Central memory CD8-positive, alpha-beta T cell (primary cell): Measurements from ENCODE around the gene CD177.

Experiments used
- ATAC-seq: fragments of 150-1000 bp; cut with Tn5 transposase; replicated peaks from 2 replicates; pipeline ENCODE4 v1.10.0; 2022; ENCODE audit warnings: mild to moderate bottlenecking, moderate FRiP score, moderate number of reproducible peaks; ENCODE audit not compliant: poor library complexity, severe bottlenecking; ENCODE audit errors: extremely low read depth
- DNase-seq, 2 donors: peaks; one replicate each; pipeline ENCODE4 v3.0.0; 2021; ENCODE audit warnings: low spot score in 2 of 2
- H3K27ac Mint-ChIP-seq: one replicate; pipeline ENCODE4 v1.8.0; 2022; ENCODE audit warnings: low read depth, mild to moderate bottlenecking, moderate library complexity, mixed read lengths
- H3K27me3 Mint-ChIP-seq: one replicate; pipeline ENCODE4 v1.8.0; 2022; ENCODE audit warnings: mixed read lengths
- H3K36me3 Mint-ChIP-seq: one replicate; pipeline ENCODE4 v1.8.0; 2022; ENCODE audit warnings: mild to moderate bottlenecking, moderate library complexity, mixed read lengths; ENCODE audit not compliant: insufficient read depth
- H3K4me1 Mint-ChIP-seq: one replicate; pipeline ENCODE4 v1.8.0; 2022; ENCODE audit warnings: mixed read lengths
- H3K4me3 Mint-ChIP-seq: one replicate; pipeline ENCODE4 v1.8.0; 2022; ENCODE audit warnings: mild to moderate bottlenecking, moderate library complexity, mixed read lengths
- H3K9me3 Mint-ChIP-seq: one replicate; pipeline ENCODE4 v1.8.0; 2022; ENCODE audit warnings: mixed read lengths

Gene CD177

DNA sequence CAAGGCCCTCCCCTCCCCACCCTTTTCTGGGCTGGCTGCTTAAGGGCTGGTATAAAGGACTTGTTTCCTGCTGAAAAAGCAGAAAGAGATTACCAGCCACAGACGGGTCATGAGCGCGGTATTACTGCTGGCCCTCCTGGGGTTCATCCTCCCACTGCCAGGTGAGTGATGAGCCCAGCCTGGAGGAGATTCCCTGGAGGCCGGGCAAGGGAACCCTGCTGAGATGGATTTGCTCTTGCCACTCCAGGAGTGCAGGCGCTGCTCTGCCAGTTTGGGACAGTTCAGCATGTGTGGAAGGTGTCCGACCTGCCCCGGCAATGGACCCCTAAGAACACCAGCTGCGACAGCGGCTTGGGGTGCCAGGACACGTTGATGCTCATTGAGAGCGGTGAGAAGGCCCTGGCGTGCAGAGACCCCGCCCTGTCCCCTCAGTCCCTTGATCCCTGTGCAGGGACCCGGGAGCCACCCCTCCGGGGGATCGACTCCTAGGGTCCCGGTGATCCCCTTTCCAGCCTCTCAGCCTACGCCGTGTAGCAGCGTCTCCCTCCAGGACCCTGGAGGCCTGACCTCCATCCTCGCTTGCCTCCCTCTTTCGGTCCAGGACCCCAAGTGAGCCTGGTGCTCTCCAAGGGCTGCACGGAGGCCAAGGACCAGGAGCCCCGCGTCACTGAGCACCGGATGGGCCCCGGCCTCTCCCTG, at the start of gene CD177:
Gene CD177, plus strand, starts transcription at position 81 of the 699 bp plus-strand sequence. Its CDS starts 29 bp downstream, at position 110.
- Mint-ChIP-seq H3K27ac (no peak within 1 kb of the TSS), H3K4me3 (no peak within 1 kb of the TSS)

DNA sequence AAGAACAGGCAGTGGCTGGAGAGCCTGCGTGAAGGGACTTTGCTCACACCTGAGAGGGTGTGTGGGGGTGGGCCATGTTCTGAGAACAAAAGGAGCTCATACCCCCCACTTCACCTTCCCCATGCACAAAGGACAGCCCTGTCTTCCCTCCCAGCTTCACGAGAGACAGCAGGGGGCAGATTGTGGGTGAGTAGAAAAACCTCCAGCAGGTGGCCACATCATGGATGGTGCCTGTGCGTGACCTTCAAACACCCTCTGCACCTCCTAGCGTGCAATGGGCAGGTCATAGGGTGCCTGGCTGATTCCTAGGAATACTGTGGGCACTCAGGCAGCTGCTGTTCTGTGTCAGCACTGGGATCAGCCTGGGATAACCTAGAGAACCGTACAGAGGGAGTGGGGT, 47.8 kb upstream of the CD177 start:
- H3K9me3 Mint-ChIP-seq = no peaks in the 10 kb centered on the region

More for the DNA sequence above, at the start of gene CD177:
- Mint-ChIP-seq H3K9me3 (no peaks in the 10 kb centered on the region), H3K27me3 (peaks cover 35% of the 10 kb centered on the region), H3K36me3 (no peaks in the 10 kb centered on the region), H3K4me1 (no peaks in the 10 kb centered on the region)
- DNase-seq (no peak), ATAC-seq (no peak)

DNA sequence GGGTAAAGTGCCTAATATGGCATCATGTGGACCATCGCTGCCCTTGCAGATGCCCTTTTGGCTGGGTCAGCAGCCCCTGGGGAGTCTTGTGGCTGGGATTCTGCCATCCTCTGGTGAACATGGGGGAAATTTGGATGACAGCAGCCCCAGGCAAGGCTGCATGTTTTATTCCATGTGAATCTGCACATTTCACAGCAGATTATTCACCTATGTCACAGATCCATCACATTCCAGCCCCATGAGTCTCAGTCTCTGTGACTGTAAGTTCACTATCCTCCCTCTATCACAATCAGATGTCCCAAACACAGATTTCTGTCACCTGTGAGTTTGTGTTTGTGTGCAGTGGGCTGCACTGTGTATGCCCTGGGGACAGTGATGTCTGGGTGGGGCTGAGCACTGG, 47.4 kb upstream of the CD177 start:
- H3K27ac Mint-ChIP-seq = no peak overlapping the region
- DNase-seq = no peak
- H3K36me3 Mint-ChIP-seq = no peaks in the 10 kb centered on the region
- no peaks in the 10 kb centered on the region for H3K9me3 Mint-ChIP-seq
- H3K4me3 Mint-ChIP-seq = no peak overlapping the region
- no peaks in the 10 kb centered on the region for H3K4me1 Mint-ChIP-seq
- peaks cover 89% of the 10 kb centered on the region for H3K27me3 Mint-ChIP-seq
- no peak for ATAC-seq

More for the DNA sequence above, 47.8 kb upstream of the CD177 start:
- no peaks in the 10 kb centered on the region for H3K4me1 Mint-ChIP-seq
- no peak overlapping the region for H3K27ac Mint-ChIP-seq
- ATAC-seq = no peak
- H3K36me3 Mint-ChIP-seq = no peaks in the 10 kb centered on the region
- DNase-seq = no peak
- H3K27me3 Mint-ChIP-seq = peaks cover 89% of the 10 kb centered on the region
- H3K4me3 Mint-ChIP-seq = no peak overlapping the region

DNA sequence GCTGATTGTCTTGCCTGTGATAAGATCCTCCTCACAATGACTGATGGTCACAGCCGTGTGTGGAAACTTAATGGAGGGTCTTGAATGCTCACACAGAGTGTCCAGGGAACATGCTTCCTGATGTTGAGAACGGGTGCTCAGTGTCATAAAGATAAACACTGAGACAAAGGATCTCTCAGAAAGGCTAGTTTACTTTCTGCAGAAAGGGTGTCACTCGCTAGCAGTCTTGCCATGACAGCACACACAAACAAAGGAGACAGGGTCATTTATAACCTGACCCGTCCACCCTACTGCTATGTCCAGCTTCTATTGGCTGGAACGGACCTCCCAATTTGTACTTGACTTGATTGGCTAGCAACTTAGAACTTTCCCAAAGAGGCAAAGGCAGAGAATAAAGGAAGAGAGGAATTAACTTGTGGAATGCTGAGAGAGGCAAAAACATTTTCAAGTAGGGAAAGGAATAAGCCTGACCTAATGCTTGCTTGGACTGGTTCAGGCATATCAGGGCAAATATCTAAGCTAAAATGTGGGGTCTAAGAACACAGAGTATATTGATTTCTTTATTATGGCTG, 45.2 kb upstream of the CD177 start:
- H3K27ac Mint-ChIP-seq = no peak overlapping the region

GRCh38 chr19:43309466-43309865, 44.0 kb upstream of the CD177 start:
- no peak overlapping the region for H3K27ac Mint-ChIP-seq
- DNase-seq (no peak), ATAC-seq (no peak)
- H3K4me1 Mint-ChIP-seq = no peaks in the 10 kb centered on the region
- no peaks in the 10 kb centered on the region for H3K9me3 Mint-ChIP-seq
- no peak overlapping the region for H3K4me3 Mint-ChIP-seq
- peaks cover 76% of the 10 kb centered on the region for H3K27me3 Mint-ChIP-seq
- H3K36me3 Mint-ChIP-seq = peaks cover 2% of the 10 kb centered on the region

More for the DNA sequence above, 45.2 kb upstream of the CD177 start:
- Mint-ChIP-seq H3K9me3 (no peaks in the 10 kb centered on the region), H3K36me3 (peaks cover 2% of the 10 kb centered on the region), H3K4me3 (no peak overlapping the region), H3K4me1 (no peaks in the 10 kb centered on the region), H3K27me3 (peaks cover 76% of the 10 kb centered on the region)
- no peak for DNase-seq
- ATAC-seq = no peak

DNA sequence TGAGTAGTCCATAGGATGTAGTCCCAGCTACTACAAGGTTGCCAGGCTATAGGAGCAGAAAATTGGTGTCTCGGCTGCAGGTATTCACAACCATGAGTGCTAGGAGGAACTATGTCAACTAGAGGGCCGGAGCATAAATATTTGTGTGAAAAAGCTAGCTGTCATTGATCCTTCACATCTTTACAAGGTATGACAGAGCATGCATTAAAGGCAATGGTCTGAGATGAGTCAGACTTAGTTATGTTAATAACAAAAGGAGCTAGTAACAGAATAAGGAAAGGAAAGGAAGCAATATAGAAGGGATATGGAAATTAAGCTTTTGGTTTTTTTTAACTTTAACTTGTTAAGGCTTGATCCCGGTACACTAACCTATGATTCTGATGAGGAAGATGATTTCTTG, 43.3 kb upstream of the CD177 start:
- H3K9me3 Mint-ChIP-seq = no peaks in the 10 kb centered on the region
- no peak for ATAC-seq
- H3K27ac Mint-ChIP-seq = no peak overlapping the region

DNA sequence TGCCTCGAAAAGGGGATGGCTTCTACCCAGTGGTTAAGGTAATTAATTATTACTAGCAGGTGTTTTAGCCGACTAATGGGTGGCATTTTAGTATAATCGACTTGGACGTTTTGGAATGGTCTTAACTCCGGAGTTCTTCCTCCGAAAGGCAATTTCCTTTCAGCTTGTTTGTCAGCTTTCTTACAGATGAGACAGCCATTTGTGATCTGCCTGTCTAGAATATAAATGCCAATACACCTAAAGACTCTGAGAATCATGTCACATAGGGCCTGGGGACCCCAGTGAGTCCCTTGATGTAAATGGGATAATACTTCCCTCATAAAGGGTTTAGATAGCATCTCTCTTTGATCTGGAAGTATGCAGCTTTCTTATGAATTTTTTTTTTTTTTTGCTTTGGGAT, 42.2 kb upstream of the CD177 start:
- H3K4me3 Mint-ChIP-seq = no peak overlapping the region
- peaks cover 2% of the 10 kb centered on the region for H3K36me3 Mint-ChIP-seq
- DNase-seq (no peak), ATAC-seq (no peak)
- H3K4me1 Mint-ChIP-seq = no peaks in the 10 kb centered on the region
- H3K9me3 Mint-ChIP-seq = no peaks in the 10 kb centered on the region
- H3K27me3 Mint-ChIP-seq = peaks cover 76% of the 10 kb centered on the region
- no peak overlapping the region for H3K27ac Mint-ChIP-seq

More for the DNA sequence above, 43.3 kb upstream of the CD177 start:
- peaks cover 2% of the 10 kb centered on the region for H3K36me3 Mint-ChIP-seq
- no peaks in the 10 kb centered on the region for H3K4me1 Mint-ChIP-seq
- H3K27me3 Mint-ChIP-seq = peaks cover 71% of the 10 kb centered on the region
- H3K4me3 Mint-ChIP-seq = no peak overlapping the region
- no peak for DNase-seq

- Mint-ChIP-seq H3K36me3 (peaks cover 2% of the 10 kb centered on the region), H3K4me1 (no peaks in the 10 kb centered on the region), H3K9me3 (no peaks in the 10 kb centered on the region), H3K27ac (no peak overlapping the region), H3K27me3 (peaks cover 76% of the 10 kb centered on the region), H3K4me3 (no peak overlapping the region)
- no peak for DNase-seq
- ATAC-seq = no peak
These were observed 41.8 kb upstream of the CD177 start for GRCh38 chr19:43311706-43312105.

DNA sequence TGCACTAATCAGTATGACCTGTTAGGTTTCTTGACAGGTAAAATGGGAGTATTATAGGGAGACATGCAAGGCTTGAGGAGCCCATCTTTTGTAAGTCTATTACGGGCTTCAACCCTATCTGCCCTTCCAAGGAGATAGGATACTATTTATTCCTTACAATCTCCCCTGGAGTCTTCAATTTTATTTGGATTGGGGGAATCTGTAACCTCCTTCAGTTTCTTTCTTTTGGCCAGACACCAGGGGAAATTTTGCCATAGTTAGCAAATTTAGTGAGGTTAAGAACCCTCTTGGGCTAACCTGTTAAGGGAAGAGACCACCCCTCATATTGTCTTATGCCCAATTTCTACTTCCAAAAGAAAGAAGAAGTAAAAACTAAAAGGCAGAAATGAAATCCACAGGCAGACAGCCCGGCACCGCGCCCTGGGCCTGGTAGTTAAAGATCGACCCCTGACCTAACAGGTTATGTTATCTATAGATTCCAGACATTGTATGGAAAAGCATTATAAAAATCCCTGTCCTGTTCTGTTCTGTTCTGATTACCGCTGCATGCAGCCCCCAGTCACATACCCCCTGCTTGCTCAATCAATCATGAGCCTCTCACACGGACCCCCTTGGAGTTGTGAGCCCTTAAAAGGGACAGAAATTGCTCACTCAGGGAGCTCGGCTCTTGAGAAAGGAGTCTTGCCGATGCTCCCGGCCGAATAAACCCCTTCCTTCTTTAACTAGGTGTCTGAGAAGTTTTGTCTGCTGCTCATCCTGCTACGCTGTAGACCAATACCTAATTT, 39.6 kb upstream of the CD177 start:
- Mint-ChIP-seq H3K27me3 (peaks cover 61% of the 10 kb centered on the region), H3K36me3 (peaks cover 2% of the 10 kb centered on the region), H3K9me3 (no peaks in the 10 kb centered on the region), H3K27ac (no peak overlapping the region), H3K4me3 (no peak overlapping the region), H3K4me1 (no peaks in the 10 kb centered on the region)
- ATAC-seq (no peak), DNase-seq (no peak)

- ATAC-seq = no peak
- H3K27ac Mint-ChIP-seq = no peak overlapping the region
- peaks cover 44% of the 10 kb centered on the region for H3K27me3 Mint-ChIP-seq
- H3K36me3 Mint-ChIP-seq = peaks cover 2% of the 10 kb centered on the region
- H3K4me1 Mint-ChIP-seq = no peaks in the 10 kb centered on the region
- H3K9me3 Mint-ChIP-seq = no peaks in the 10 kb centered on the region
- no peak overlapping the region for H3K4me3 Mint-ChIP-seq
- no peak for DNase-seq
These were observed 37.6 kb upstream of the CD177 start for GRCh38 chr19:43315851-43316250.

- H3K27me3 Mint-ChIP-seq = peaks cover 35% of the 10 kb centered on the region
- no peak for DNase-seq
- ATAC-seq = no peak
- no peak overlapping the region for H3K4me3 Mint-ChIP-seq
- H3K27ac Mint-ChIP-seq = no peak overlapping the region
- H3K4me1 Mint-ChIP-seq = no peaks in the 10 kb centered on the region
- H3K9me3 Mint-ChIP-seq = no peaks in the 10 kb centered on the region
- H3K36me3 Mint-ChIP-seq = no peaks in the 10 kb centered on the region
These were observed 36.7 kb upstream of the CD177 start for GRCh38 chr19:43316591-43317319.

GRCh38 chr19:43318203-43318602, 35.3 kb upstream of the CD177 start:
- Mint-ChIP-seq H3K36me3 (no peaks in the 10 kb centered on the region), H3K4me3 (no peak overlapping the region)

More at GRCh38 chr19:43318203-43318602, 35.3 kb upstream of the CD177 start:
- ATAC-seq (no peak), DNase-seq (no peak)
- no peak overlapping the region for H3K27ac Mint-ChIP-seq
- peaks cover 33% of the 10 kb centered on the region for H3K27me3 Mint-ChIP-seq
- no peaks in the 10 kb centered on the region for H3K9me3 Mint-ChIP-seq
- H3K4me1 Mint-ChIP-seq = no peaks in the 10 kb centered on the region
